Small intestine (tissue), 7 donors: ENCODE data around the gene PHIP. TPM values are rescaled to one million over a fixed set of nuclear protein-coding genes. Genes with fewer than 3 reads are reported as not detected.
"Not testable (repeated sequence)": the region's sequence is repeated elsewhere in the genome, so short reads cannot be mapped to it uniquely, and the experiment has no call there.

Experiments used
- DNase-seq, 2 donors: peaks; one replicate each; pipeline versions ENCODE4 v3.0.0 to v3.0.0-alpha.2; 2013
- FAIRE-seq: peaks from 2 replicates; lab custom pipeline; 2012; peaks lifted over from hg19 to GRCh38; lab: Jason Lieb, UNC
- H3K27ac ChIP-seq, 3 donors: one replicate each; pipeline ENCODE4 v1.5.1; 2013; ENCODE audit warnings: low read length in 2 of 3, mild to moderate bottlenecking in 2 of 3, control low read depth in 1 of 3, inconsistent platforms in 1 of 3, low read depth in 1 of 3, moderate library complexity in 1 of 3
- H3K27me3 ChIP-seq, 3 donors: one replicate each; pipeline ENCODE4 v1.6.1; 2013; ENCODE audit warnings: low read length in 3 of 3, inconsistent platforms in 1 of 3; ENCODE audit not compliant: control insufficient read depth in 3 of 3, insufficient read depth in 3 of 3
- H3K36me3 ChIP-seq, 3 donors: one replicate each; pipeline ENCODE4 v1.6.1; 2013; ENCODE audit warnings: low read length in 3 of 3, inconsistent platforms in 1 of 3, low read depth in 1 of 3, mild to moderate bottlenecking in 1 of 3, moderate library complexity in 1 of 3; ENCODE audit not compliant: control insufficient read depth in 3 of 3, insufficient read depth in 2 of 3
- H3K4me1 ChIP-seq, 3 donors: one replicate each; pipeline ENCODE4 v1.6.1; 2013; ENCODE audit warnings: low read length in 2 of 3, inconsistent platforms in 1 of 3, low read depth in 1 of 3, mild to moderate bottlenecking in 1 of 3, moderate library complexity in 1 of 3; ENCODE audit not compliant: control insufficient read depth in 3 of 3, insufficient read depth in 2 of 3
- H3K4me3 ChIP-seq, 3 donors: one replicate each; pipeline ENCODE4 v1.5.1; 2013; ENCODE audit warnings: low read length in 3 of 3, control low read depth in 1 of 3, inconsistent platforms in 1 of 3, low read depth in 1 of 3, mild to moderate bottlenecking in 1 of 3, moderate library complexity in 1 of 3
- H3K9me3 ChIP-seq, 2 donors: one replicate each; pipeline ENCODE4 v1.6.1; 2013; ENCODE audit warnings: low read depth in 1 of 2, low read length in 1 of 2; ENCODE audit not compliant: control insufficient read depth in 2 of 2, insufficient read depth in 1 of 2
- WGBS, 3 donors: extraction: QIAGEN DNeasy Blood & Tissue Kit; methylation state at CpG; one replicate each; pipeline ENCODE4 v1.1.7; 2013; 5-methylcytosine and 5-hydroxymethylcytosine counted together
- polyA plus RNA-seq, 4 donors: library from polyadenylated mRNA; stranded (reverse) in 3 of 4; unstranded in 1 of 4; fragments of 200-250 nt in 3 of 4; fragments of 120-200 nt in 1 of 4; gene quantifications; one replicate each; pipeline versions ENCODE4 v1.2.1 to v1.2.3, GENCODE V29; 2013
- donor health status: healthy with polysubstance abuse.
- donor health status: control.
- donor health status: control.
- donor health status: Bipolar disorder and iron deficiency.
- donor health status: healthy.

The PHIP gene
- polyA plus RNA-seq, 4 donors = 6.0 to 31.8 (median 6.4) TPM

DNA sequence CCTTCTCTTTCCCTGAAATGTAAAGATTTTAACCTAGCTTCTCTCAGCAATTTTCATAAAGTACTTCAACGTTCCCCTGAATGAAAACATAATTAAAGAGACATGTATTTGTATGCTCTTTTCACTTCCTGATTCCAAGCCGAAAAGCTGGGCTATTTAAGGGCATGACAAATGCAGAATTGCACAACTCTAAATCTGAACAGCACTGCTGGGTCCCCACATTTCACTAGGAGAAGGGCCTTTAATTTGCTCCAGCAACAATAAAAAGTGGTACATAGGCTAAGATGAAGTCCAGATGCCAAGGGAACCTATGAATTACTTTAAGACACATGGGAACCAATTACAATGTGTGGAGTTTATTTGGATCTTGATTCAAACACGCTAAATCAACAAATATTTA, 168.7 kb downstream of the PHIP start:
- WGBS, 3 donors = 50 to 76% (median 67%) methylated on average over 3 of the region's 3 CpGs
- H3K27ac ChIP-seq = peak overlapping the region in 1 of 3 donors; percentile 89
- no peak overlapping the region for H3K4me3 ChIP-seq

DNA sequence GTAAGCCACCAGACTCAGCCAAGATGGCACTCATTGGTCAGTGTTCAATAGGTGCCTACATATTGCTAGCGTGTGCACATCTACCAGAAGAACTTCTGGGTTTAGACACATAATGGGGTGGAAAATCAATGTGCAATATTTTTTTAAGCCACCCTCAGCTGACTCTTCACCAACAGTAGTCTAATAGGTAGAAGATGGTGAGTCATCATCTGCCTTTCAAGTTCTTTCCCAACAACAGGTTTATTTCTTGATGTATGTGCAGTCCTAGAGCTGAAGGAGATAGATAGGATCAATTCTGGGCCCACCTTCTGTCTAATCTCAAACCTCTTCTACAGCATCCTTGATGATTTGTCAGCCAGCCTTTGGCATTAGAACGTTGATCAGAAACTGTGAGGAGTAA, 169.4 kb downstream of the PHIP start:
- WGBS, 3 donors = 80 to 91% (median 87%) methylated on average over 2 of the region's 2 CpGs
- peak in 1 of 2 donors; percentile 10 for DNase-seq

More for the DNA sequence above, 168.7 kb downstream of the PHIP start:
- H3K9me3 ChIP-seq = no peaks in the 10 kb centered on the region
- DNase-seq (peak in 1 of 2 donors; percentile 21), FAIRE-seq (no peak)
- H3K36me3 ChIP-seq = no peaks in the 10 kb centered on the region
- H3K27me3 ChIP-seq = peaks cover 0 to 1% (median 0%) of the 10 kb centered on the region in 3 donors
- peaks cover 0 to 18% (median 0%) of the 10 kb centered on the region in 3 donors for H3K4me1 ChIP-seq

DNA sequence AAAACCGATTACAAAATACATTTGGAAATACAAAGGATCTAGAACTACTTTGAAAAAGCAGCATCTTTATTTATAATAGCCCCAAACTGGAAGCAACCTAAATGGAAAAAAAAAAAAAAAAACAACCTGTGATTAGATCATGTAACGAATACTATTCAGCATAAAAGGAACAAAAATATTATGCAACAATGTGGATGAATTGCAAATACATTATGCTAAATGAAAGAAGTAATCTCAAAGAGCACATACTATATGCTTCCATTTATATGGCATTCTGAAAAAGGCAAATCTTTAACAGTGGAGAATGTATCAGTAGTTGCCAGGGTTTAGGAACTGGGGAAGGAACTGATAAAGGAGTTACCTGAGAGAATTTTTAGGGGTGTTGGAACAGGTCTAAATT, 181.8 kb downstream of the PHIP start:
- H3K4me1 ChIP-seq = no peaks in the 10 kb centered on the region
- DNase-seq (no peak), FAIRE-seq (no peak)
- peaks cover 0 to 2% (median 0%) of the 10 kb centered on the region in 3 donors for H3K36me3 ChIP-seq
- peaks cover 0 to 5% of the 10 kb centered on the region in 2 donors for H3K9me3 ChIP-seq
- no peaks in the 10 kb centered on the region for H3K27me3 ChIP-seq
- WGBS, 3 donors = 90 to 99% (median 93%) methylated on average over 2 of the region's 2 CpGs
- no peak overlapping the region for H3K4me3 ChIP-seq
- no peak overlapping the region for H3K27ac ChIP-seq

More for the DNA sequence above, 169.4 kb downstream of the PHIP start:
- H3K27ac ChIP-seq = peak overlapping the region in 1 of 3 donors; percentile 89
- no peak overlapping the region for H3K4me3 ChIP-seq
- no peaks in the 10 kb centered on the region for H3K9me3 ChIP-seq
- H3K27me3 ChIP-seq = peaks cover 0 to 1% (median 0%) of the 10 kb centered on the region in 3 donors
- H3K4me1 ChIP-seq = peaks cover 0 to 18% (median 0%) of the 10 kb centered on the region in 3 donors
- no peak for FAIRE-seq
- H3K36me3 ChIP-seq = no peaks in the 10 kb centered on the region

DNA sequence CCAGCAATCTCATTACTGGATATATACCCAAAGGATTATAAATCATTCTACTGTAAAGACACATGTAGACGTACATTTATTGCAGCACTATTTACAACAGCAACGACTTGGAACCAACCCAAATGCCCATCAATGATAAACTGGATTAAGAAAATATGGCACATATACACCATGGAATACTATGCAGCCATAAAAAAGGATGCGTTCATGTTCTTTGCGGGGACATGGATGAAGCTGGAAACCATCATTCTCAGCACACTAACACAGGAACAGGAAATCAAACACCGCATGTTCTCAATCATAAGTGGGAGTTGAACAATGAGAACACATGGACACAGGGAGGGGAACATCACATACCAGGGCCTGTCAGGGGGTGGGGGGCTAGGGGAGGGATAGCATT, 188.2 kb downstream of the PHIP start:
- WGBS, 3 donors = 92 to 96% (median 93%) methylated on average over 5 of the region's 5 CpGs
- not testable (repeated sequence) for H3K9me3 ChIP-seq, FAIRE-seq, H3K4me3 ChIP-seq, H3K36me3 ChIP-seq, H3K4me1 ChIP-seq, H3K27ac ChIP-seq, H3K27me3 ChIP-seq, DNase-seq

Other genes starting within 250 kb of the PHIP start
- 1 to 10 TPM in 2 of 4 donors, under 1 TPM in 2; 0.22 to 3.1 (median 1.2) TPM for gene IRAK1BP1, start 210.7 kb downstream of the PHIP start, polyA plus RNA-seq
- 100 to 1,000 TPM in 2 of 4 donors, 10 to 100 TPM in 2; 51.1 to 135 (median 90.2) TPM for gene HMGN3, start 156.4 kb upstream of the PHIP start, polyA plus RNA-seq